Measurements from ENCODE around the gene ERP44.
"Not testable (repeated sequence)": the region's sequence is repeated elsewhere in the genome, so short reads cannot be mapped to it uniquely, and the experiment has no call there.

ERP44 gene

DNA sequence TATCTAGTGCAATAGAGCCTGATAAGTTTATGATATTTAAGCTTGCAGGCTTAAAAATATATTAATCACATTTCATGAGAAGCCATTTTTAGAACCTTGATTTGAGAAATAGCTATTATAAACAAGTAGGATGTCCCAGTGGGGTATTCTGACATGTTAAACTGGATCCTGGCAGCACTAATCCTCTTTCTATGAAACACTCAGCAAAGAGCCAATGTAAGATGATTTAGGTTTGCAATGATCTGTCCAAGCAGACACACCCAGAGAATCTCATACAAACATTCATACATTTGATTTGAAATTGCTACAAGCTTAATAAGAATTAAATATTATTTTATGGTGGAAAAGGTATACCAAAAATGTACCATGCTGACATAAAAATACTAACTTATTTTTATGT is 86.5 kb downstream of the ERP44 start:
- Histone ChIP-seq H3K9ac (ENCODE audit: low read depth, low read length) (no peak overlapping the region), H3K36me3 (ENCODE audit: control insufficient read depth, insufficient read depth, low read length) (peaks cover 3% of the 10 kb centered on the region; the same call in 1 of the 2 replicates), H3K4me1 (ENCODE audit: control insufficient read depth, insufficient read depth, low read length) (no peaks in the 10 kb centered on the region), H3K27ac (ENCODE audit: low read depth, low read length) (no peak overlapping the region), H3K27me3 (ENCODE audit: control insufficient read depth, insufficient read depth, low read length) (no peaks in the 10 kb centered on the region), H3K9me3 (ENCODE audit: control insufficient read depth, insufficient read depth, low read length) (no peaks in the 10 kb centered on the region), H3K4me3 (ENCODE audit: low read depth, low read length) (no peak overlapping the region)

DNA sequence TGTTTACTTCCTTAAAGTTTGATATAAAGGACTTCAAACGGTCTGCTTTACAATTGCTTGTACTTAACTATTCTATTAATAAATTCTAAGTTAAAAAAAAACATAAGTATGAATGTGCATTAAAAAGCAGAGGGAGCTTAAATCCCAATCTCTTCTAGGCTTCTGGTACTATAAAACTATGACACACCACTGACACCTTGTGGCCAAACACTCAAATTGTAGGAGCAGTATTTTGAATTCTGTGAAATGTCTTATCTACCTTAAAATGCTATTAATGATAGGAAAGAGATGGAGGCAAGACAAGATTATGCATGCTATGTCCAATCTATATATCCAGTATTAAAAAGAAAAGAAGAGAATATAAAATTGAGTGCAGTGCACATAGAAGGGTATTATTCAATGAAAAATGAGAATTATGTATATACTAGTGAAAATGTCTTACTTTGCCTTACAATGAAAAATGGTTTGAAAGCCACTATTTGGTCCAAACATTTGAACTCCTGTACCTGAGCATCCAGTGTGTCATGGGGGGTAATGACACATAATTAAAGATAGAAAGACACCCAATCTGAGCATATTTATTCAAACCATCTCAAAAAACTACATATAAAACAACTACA is 87.6 kb downstream of the ERP44 start:
- Histone ChIP-seq H3K4me1 (ENCODE audit: control insufficient read depth, insufficient read depth, low read length) (no peaks in the 10 kb centered on the region), H3K36me3 (ENCODE audit: control insufficient read depth, insufficient read depth, low read length) (peaks cover 3% of the 10 kb centered on the region; the same call in 1 of the 2 replicates), H3K4me3 (ENCODE audit: low read depth, low read length) (no peak overlapping the region), H3K27ac (ENCODE audit: low read depth, low read length) (no peak overlapping the region), H3K9me3 (ENCODE audit: control insufficient read depth, insufficient read depth, low read length) (no peaks in the 10 kb centered on the region), H3K27me3 (ENCODE audit: control insufficient read depth, insufficient read depth, low read length) (no peaks in the 10 kb centered on the region), H3K9ac (ENCODE audit: low read depth, low read length) (no peak overlapping the region)

DNA sequence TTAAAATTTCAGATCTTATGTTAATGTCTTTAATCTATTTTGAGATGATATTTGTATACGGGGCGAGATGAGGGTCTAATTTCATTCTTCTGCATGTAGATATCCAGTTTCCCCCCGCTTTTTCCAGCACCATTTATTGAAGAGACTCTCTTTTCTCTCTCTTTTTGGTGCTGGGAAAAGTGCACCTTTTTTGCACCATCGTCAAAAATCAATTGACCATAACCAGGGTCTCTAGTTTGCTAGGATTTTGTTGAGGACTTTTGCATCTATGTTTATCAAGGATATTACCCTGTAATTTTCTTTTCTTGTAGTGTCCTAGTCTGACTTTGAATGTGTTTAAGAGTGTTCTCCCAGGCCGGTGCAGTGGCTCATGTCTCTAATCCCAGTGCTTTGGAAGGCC is 99.0 kb downstream of the ERP44 start:
- H3K4me3 ChIP-seq (ENCODE audit: low read depth, low read length), result no peak overlapping the region
- H3K36me3 ChIP-seq (ENCODE audit: control insufficient read depth, insufficient read depth, low read length), result peaks cover 3% of the 10 kb centered on the region
- H3K9ac ChIP-seq (ENCODE audit: low read depth, low read length), result no peak overlapping the region
- H3K27ac ChIP-seq (ENCODE audit: low read depth, low read length), result no peak overlapping the region
- no peaks in the 10 kb centered on the region for H3K9me3 ChIP-seq (ENCODE audit: control insufficient read depth, insufficient read depth, low read length)
- no peaks in the 10 kb centered on the region for H3K4me1 ChIP-seq (ENCODE audit: control insufficient read depth, insufficient read depth, low read length)
- no peaks in the 10 kb centered on the region for H3K27me3 ChIP-seq (ENCODE audit: control insufficient read depth, insufficient read depth, low read length)

- H3K4me3 ChIP-seq (ENCODE audit: low read depth, low read length), result no peak overlapping the region
- H3K4me1 ChIP-seq (ENCODE audit: control insufficient read depth, insufficient read depth, low read length), result no peaks in the 10 kb centered on the region
- H3K9ac ChIP-seq (ENCODE audit: low read depth, low read length), result no peak overlapping the region
- H3K9me3 ChIP-seq (ENCODE audit: control insufficient read depth, insufficient read depth, low read length), result no peaks in the 10 kb centered on the region
- H3K27me3 ChIP-seq (ENCODE audit: control insufficient read depth, insufficient read depth, low read length), result no peaks in the 10 kb centered on the region
- H3K27ac ChIP-seq (ENCODE audit: low read depth, low read length), result no peak overlapping the region
- H3K36me3 ChIP-seq (ENCODE audit: control insufficient read depth, insufficient read depth, low read length), result no peaks in the 10 kb centered on the region
These were observed 99.9 kb downstream of the ERP44 start for GRCh38 chr9:99998866-99999265.

DNA sequence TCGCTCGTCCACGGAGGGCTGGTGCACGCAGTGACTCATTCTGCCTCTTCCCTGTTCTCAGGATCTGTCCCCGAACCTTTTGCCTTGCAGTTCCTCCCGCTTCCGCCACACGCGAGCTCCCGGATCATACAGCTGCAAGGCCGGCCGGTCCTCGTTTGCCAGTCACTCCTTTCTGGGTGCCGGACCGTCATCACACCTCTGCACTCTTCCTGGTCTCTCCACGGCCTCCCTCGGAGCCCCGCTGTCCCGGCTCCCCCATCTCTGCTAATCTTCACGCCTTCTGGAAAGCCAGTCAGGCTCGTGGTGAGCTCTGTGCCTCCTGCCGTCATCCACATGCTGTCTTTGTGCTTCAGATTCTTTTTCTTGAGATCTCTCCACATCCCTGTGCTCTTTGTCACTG is 100.5 kb downstream of the ERP44 start:
- no peak overlapping the region for H3K9ac ChIP-seq (ENCODE audit: low read depth, low read length)
- H3K9me3 ChIP-seq (ENCODE audit: control insufficient read depth, insufficient read depth, low read length), result no peaks in the 10 kb centered on the region
- H3K4me1 ChIP-seq (ENCODE audit: control insufficient read depth, insufficient read depth, low read length), result no peaks in the 10 kb centered on the region
- H3K4me3 ChIP-seq (ENCODE audit: low read depth, low read length), result no peak overlapping the region
- H3K27me3 ChIP-seq (ENCODE audit: control insufficient read depth, insufficient read depth, low read length), result no peaks in the 10 kb centered on the region
- H3K27ac ChIP-seq (ENCODE audit: low read depth, low read length), result no peak overlapping the region
- no peaks in the 10 kb centered on the region for H3K36me3 ChIP-seq (ENCODE audit: control insufficient read depth, insufficient read depth, low read length)

GRCh38 chr9:99990508-99990907 is 108.3 kb downstream of the ERP44 start:
- H3K4me3 ChIP-seq (ENCODE audit: low read depth, low read length); H3K36me3 ChIP-seq (ENCODE audit: control insufficient read depth, insufficient read depth, low read length); H3K27me3 ChIP-seq (ENCODE audit: control insufficient read depth, insufficient read depth, low read length); H3K9ac ChIP-seq (ENCODE audit: low read depth, low read length); H3K27ac ChIP-seq (ENCODE audit: low read depth, low read length): not testable (repeated sequence)
- H3K9me3 ChIP-seq (ENCODE audit: control insufficient read depth, insufficient read depth, low read length), result peaks cover 14% of the 10 kb centered on the region
- H3K4me1 ChIP-seq (ENCODE audit: control insufficient read depth, insufficient read depth, low read length), result peaks cover 11% of the 10 kb centered on the region

- Histone ChIP-seq H3K27ac (ENCODE audit: low read depth, low read length) (no peak overlapping the region), H3K4me3 (ENCODE audit: low read depth, low read length) (no peak overlapping the region), H3K27me3 (ENCODE audit: control insufficient read depth, insufficient read depth, low read length) (no peaks in the 10 kb centered on the region), H3K9ac (ENCODE audit: low read depth, low read length) (no peak overlapping the region), H3K4me1 (ENCODE audit: control insufficient read depth, insufficient read depth, low read length) (peaks cover 11% of the 10 kb centered on the region), H3K9me3 (ENCODE audit: control insufficient read depth, insufficient read depth, low read length) (peaks cover 14% of the 10 kb centered on the region), H3K36me3 (ENCODE audit: control insufficient read depth, insufficient read depth, low read length) (no peaks in the 10 kb centered on the region)
These were observed 112.2 kb downstream of the ERP44 start for GRCh38 chr9:99986642-99987041.

DNA sequence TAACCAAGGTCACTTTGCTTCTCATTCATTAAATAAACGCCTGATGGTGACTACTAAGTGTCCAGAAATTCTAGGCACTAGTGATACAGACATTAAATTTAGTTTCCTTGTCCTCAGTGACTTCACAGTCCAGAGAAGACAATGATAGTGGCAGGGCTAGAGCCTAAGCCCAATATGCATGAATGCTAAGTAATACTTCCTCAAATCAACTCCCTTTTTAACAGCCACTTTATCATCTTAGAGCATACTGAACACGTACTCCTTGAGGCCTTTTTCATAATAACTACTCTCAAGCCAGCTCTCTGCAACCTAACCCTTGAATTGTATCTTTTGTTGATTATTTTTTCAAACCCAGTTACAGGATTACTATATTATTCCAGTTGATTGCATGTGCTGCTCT is 118.2 kb downstream of the ERP44 start:
- Histone ChIP-seq H3K9me3 (ENCODE audit: control insufficient read depth, insufficient read depth, low read length) (no peaks in the 10 kb centered on the region), H3K4me3 (ENCODE audit: low read depth, low read length) (no peak overlapping the region), H3K36me3 (ENCODE audit: control insufficient read depth, insufficient read depth, low read length) (no peaks in the 10 kb centered on the region), H3K4me1 (ENCODE audit: control insufficient read depth, insufficient read depth, low read length) (peaks cover under 1% of the 10 kb centered on the region; the same call in 1 of the 2 replicates), H3K27me3 (ENCODE audit: control insufficient read depth, insufficient read depth, low read length) (no peaks in the 10 kb centered on the region), H3K9ac (ENCODE audit: low read depth, low read length) (no peak overlapping the region), H3K27ac (ENCODE audit: low read depth, low read length) (no peak overlapping the region)

GRCh38 chr9:99978221-99978620 is 120.6 kb downstream of the ERP44 start:
- H3K27me3 ChIP-seq (ENCODE audit: control insufficient read depth, insufficient read depth, low read length), result no peaks in the 10 kb centered on the region
- H3K4me3 ChIP-seq (ENCODE audit: low read depth, low read length), result no peak overlapping the region
- no peaks in the 10 kb centered on the region for H3K9me3 ChIP-seq (ENCODE audit: control insufficient read depth, insufficient read depth, low read length)
- H3K9ac ChIP-seq (ENCODE audit: low read depth, low read length), result no peak overlapping the region
- no peak overlapping the region for H3K27ac ChIP-seq (ENCODE audit: low read depth, low read length)
- H3K36me3 ChIP-seq (ENCODE audit: control insufficient read depth, insufficient read depth, low read length), result no peaks in the 10 kb centered on the region
- no peaks in the 10 kb centered on the region for H3K4me1 ChIP-seq (ENCODE audit: control insufficient read depth, insufficient read depth, low read length)

DNA sequence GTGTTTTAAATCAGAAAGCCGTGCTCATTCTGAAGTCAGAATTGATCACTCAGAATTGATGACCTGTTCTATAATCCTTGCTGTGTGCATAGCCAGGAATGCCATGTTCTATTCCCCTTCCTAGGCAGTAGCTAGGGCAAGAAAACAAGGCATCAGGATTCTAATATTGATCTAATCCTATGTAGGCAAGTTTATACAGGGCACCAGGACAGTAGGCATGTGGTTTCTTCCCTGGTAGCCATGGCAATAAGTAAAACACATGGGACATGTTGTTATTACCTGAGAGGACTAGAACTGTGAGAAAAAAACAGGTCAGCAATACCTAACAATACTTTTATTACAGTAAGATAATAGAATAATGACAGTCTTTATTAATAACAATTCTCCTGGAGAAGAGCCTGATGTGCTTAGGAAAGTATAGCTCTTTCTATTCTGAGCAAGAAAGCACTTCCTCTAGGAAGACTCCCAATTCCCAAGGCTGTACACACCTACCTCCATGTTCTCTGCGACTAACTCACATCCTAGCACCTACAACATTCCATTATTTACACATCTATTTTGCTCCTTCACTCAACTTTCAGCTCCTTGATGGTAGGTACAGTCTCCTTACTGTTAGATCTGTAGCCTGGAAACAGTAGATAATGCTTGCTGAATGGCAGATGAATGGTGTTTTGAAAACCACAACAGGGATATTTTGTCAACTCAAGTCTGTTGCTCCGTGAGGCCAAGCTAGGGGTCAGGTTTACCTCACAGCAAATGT is 121.6 kb downstream of the ERP44 start:
- Histone ChIP-seq H3K4me1 (ENCODE audit: control insufficient read depth, insufficient read depth, low read length) (no peaks in the 10 kb centered on the region), H3K9me3 (ENCODE audit: control insufficient read depth, insufficient read depth, low read length) (no peaks in the 10 kb centered on the region), H3K9ac (ENCODE audit: low read depth, low read length) (no peak overlapping the region), H3K27me3 (ENCODE audit: control insufficient read depth, insufficient read depth, low read length) (no peaks in the 10 kb centered on the region), H3K27ac (ENCODE audit: low read depth, low read length) (no peak overlapping the region), H3K36me3 (ENCODE audit: control insufficient read depth, insufficient read depth, low read length) (no peaks in the 10 kb centered on the region), H3K4me3 (ENCODE audit: low read depth, low read length) (no peak overlapping the region)

GRCh38 chr9:99973455-99973854 is 125.3 kb downstream of the ERP44 start:
- no peak overlapping the region for H3K9ac ChIP-seq (ENCODE audit: low read depth, low read length)
- no peak overlapping the region for H3K4me3 ChIP-seq (ENCODE audit: low read depth, low read length)
- no peaks in the 10 kb centered on the region for H3K9me3 ChIP-seq (ENCODE audit: control insufficient read depth, insufficient read depth, low read length)
- H3K27ac ChIP-seq (ENCODE audit: low read depth, low read length), result no peak overlapping the region
- H3K27me3 ChIP-seq (ENCODE audit: control insufficient read depth, insufficient read depth, low read length), result no peaks in the 10 kb centered on the region
- H3K36me3 ChIP-seq (ENCODE audit: control insufficient read depth, insufficient read depth, low read length), result no peaks in the 10 kb centered on the region
- H3K4me1 ChIP-seq (ENCODE audit: control insufficient read depth, insufficient read depth, low read length), result peaks cover 1% of the 10 kb centered on the region; the same call in 1 of the 2 replicates

Data from HUES48 (cell line).